ENCODE data around the gene TGFB3.

TGFB3 gene

GRCh38 chr14:75999511-76000190 is 17.9 kb upstream of the TGFB3 start:
- Mint-ChIP-seq H3K9me3 (peaks cover 8% of the 10 kb centered on the region), H3K4me1 (ENCODE audit: low read depth) (no peaks in the 10 kb centered on the region), H3K4me3 (no peak overlapping the region), H3K27ac (no peak overlapping the region), H3K36me3 (ENCODE audit: low read depth) (peaks cover 67% of the 10 kb centered on the region), H3K27me3 (no peaks in the 10 kb centered on the region)
- intact Hi-C loops (cut with micrococcal nuclease) = no loop called here

DNA sequence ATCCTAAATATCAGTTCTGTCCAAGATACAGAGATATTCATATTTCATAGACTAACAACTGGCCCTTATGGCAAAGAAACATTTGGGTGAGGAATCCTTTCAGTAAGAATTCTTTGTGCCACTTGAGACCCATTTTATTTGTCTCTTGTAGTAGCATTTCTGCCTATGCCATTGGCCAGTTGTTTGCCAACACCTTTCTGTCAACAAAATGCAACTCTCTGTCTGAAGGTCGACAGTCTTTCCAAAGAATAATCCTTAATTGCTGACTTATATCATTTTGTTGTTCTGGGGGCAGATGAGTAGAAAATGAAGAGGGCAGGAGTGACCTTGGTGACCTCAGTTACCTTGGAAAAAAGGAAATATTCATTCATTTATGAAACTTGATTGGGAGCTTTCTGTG is 14.7 kb upstream of the TGFB3 start:
- no peaks in the 10 kb centered on the region for H3K27me3 Mint-ChIP-seq
- no peaks in the 10 kb centered on the region for H3K4me1 Mint-ChIP-seq (ENCODE audit: low read depth)
- no peak overlapping the region for H3K27ac Mint-ChIP-seq
- H3K36me3 Mint-ChIP-seq (ENCODE audit: low read depth) = peaks cover 46% of the 10 kb centered on the region
- no peaks in the 10 kb centered on the region for H3K9me3 Mint-ChIP-seq
- no peak overlapping the region for H3K4me3 Mint-ChIP-seq
- intact Hi-C loops (cut with micrococcal nuclease) = no loop called here

DNA sequence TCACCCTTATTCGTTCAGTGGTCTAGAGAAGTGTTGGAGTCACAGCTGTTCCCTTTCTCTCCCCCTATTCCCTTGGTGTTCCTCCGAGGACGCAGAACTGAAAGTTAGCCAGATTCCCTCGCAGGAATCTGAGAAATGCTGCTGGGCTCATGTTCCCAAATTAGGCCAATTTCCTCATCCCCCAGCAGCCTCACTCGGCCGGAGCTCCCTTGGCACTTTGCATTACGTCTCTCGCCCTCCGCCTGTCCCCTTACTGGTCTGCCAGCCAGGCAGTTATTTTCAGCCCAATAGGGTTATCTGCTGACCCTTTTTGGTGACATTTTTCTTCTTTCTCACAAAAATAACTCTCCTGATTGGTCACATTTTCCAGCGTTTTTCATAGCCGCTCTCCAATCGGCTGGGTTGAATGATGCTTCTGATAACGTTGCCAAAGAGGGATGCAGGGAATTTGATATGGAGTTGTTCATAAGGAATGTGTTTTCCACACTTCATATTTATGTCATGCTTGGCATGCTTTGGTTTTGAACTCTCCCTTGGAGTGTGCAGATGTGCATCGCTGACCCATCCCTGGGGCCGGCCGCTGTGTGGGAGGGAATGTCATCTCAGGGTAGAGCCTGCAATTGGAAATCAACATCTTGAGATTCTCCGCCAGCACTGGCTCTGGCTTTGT is 13.7 kb upstream of the TGFB3 start:
- peaks cover 40% of the 10 kb centered on the region for H3K36me3 Mint-ChIP-seq (ENCODE audit: low read depth)
- intact Hi-C loops (cut with micrococcal nuclease) = no loop called here
- no peaks in the 10 kb centered on the region for H3K9me3 Mint-ChIP-seq
- no peaks in the 10 kb centered on the region for H3K4me1 Mint-ChIP-seq (ENCODE audit: low read depth)
- H3K4me3 Mint-ChIP-seq = no peak overlapping the region
- no peak overlapping the region for H3K27ac Mint-ChIP-seq
- no peaks in the 10 kb centered on the region for H3K27me3 Mint-ChIP-seq

DNA sequence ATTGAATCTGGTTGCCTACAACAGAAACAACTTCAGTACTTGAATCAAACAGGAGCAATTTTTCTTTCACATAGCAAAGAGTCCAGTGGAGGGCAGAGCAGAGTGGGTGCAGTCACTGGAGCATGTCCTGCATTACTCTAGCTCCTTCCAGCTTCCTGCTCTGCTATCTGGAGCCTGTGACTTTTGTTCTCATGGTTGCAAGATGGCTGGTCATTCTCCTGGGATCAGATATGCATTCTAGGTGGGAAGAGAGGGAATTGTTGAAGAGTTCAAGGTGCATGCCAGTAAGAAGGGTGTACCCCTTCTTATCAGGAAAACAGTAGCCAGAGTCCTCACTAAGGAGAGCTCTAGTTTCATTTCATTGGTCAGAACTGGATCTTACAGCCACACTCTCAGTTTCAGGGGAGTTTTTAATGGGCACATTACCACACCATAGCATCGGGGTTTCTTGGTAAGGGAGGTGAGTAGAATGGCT is 11.8 kb upstream of the TGFB3 start:
- Mint-ChIP-seq H3K4me3 (no peak overlapping the region), H3K9me3 (no peaks in the 10 kb centered on the region), H3K4me1 (ENCODE audit: low read depth) (no peaks in the 10 kb centered on the region), H3K27ac (no peak overlapping the region), H3K27me3 (no peaks in the 10 kb centered on the region), H3K36me3 (ENCODE audit: low read depth) (peaks cover 36% of the 10 kb centered on the region)
- intact Hi-C loops (cut with micrococcal nuclease) = no loop called here

GRCh38 chr14:75991753-75992152 is 10.0 kb upstream of the TGFB3 start:
- Mint-ChIP-seq H3K27me3 (no peaks in the 10 kb centered on the region), H3K27ac (no peak overlapping the region), H3K4me1 (ENCODE audit: low read depth) (no peaks in the 10 kb centered on the region), H3K9me3 (no peaks in the 10 kb centered on the region), H3K36me3 (ENCODE audit: low read depth) (peaks cover 22% of the 10 kb centered on the region), H3K4me3 (no peak overlapping the region)
- intact Hi-C loops (cut with micrococcal nuclease) = no loop called here

GRCh38 chr14:75990297-75990696 is 8.5 kb upstream of the TGFB3 start:
- H3K27me3 Mint-ChIP-seq = no peaks in the 10 kb centered on the region
- no peaks in the 10 kb centered on the region for H3K9me3 Mint-ChIP-seq
- H3K4me1 Mint-ChIP-seq (ENCODE audit: low read depth) = peaks cover 7% of the 10 kb centered on the region

DNA sequence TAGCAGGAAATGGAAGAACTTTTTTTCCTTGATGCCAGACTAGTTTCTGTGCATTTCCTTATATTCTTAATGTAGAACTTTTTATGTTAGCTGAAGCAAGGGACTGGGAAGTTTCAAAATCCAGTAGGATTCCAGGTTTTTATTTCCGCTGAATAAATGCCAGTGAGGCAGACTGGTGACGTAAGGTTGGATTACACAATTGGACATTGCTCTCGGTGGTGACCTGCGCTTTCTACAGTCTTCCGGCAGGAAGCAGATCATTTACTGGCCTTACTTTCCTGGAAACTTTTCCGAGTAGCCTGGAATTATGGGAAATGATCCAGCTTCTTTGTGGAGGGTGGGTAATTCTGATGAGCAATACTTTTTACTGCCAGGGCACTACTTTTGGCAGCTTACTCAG is 7.3 kb upstream of the TGFB3 start:
- H3K27me3 Mint-ChIP-seq = peaks cover 2% of the 10 kb centered on the region
- no peaks in the 10 kb centered on the region for H3K9me3 Mint-ChIP-seq
- H3K4me1 Mint-ChIP-seq (ENCODE audit: low read depth) = peaks cover 7% of the 10 kb centered on the region
- H3K36me3 Mint-ChIP-seq (ENCODE audit: low read depth) = peaks cover 21% of the 10 kb centered on the region
- no peak overlapping the region for H3K27ac Mint-ChIP-seq
- H3K4me3 Mint-ChIP-seq = no peak overlapping the region
- intact Hi-C loops (cut with micrococcal nuclease) = loop anchor here (10.0 kb wide), 1 partner anchor 166 kb away; the partner anchor contains the start of gene GPATCH2L

More at GRCh38 chr14:75990297-75990696, 8.5 kb upstream of the TGFB3 start:
- no peak overlapping the region for H3K27ac Mint-ChIP-seq
- H3K36me3 Mint-ChIP-seq (ENCODE audit: low read depth) = peaks cover 23% of the 10 kb centered on the region
- no peak overlapping the region for H3K4me3 Mint-ChIP-seq
- intact Hi-C loops (cut with micrococcal nuclease) = no loop called here

- Mint-ChIP-seq H3K27me3 (peaks cover 15% of the 10 kb centered on the region), H3K9me3 (no peaks in the 10 kb centered on the region), H3K4me1 (ENCODE audit: low read depth) (peaks cover 7% of the 10 kb centered on the region), H3K4me3 (no peak overlapping the region), H3K27ac (no peak overlapping the region), H3K36me3 (ENCODE audit: low read depth) (peaks cover 21% of the 10 kb centered on the region)
- intact Hi-C loops (cut with micrococcal nuclease) = loop anchor here (10.0 kb wide), 1 partner anchor 167 kb away; the partner anchor contains the start of gene GPATCH2L
These were observed 5.6 kb upstream of the TGFB3 start for GRCh38 chr14:75987201-75987970.

DNA sequence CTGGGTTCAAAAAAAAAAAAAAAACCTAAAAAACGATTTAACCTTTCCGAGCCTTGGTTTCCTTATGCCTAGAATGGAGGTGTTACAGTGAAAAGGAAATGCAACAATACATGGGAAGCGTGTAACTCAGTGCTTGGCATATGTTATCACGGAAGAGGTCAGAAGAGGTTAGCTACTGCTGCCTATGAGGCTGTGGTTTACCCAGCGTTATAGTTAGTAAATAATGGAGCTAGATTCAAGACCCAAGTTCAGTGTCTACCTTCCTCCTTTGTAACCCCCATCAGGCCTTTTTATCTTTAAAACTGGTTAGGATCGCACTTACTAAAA is 4.6 kb upstream of the TGFB3 start:
- Mint-ChIP-seq H3K4me3 (peak overlapping the region; percentile 88), H3K27me3 (peaks cover 18% of the 10 kb centered on the region), H3K36me3 (ENCODE audit: low read depth) (peaks cover 21% of the 10 kb centered on the region), H3K27ac (peak overlapping the region; percentile 82), H3K4me1 (ENCODE audit: low read depth) (peaks cover 14% of the 10 kb centered on the region), H3K9me3 (no peaks in the 10 kb centered on the region)
- intact Hi-C loops (cut with micrococcal nuclease) = loop anchor here (10.0 kb wide), 1 partner anchor 168 kb away; the partner anchor contains the start of gene GPATCH2L

GRCh38 chr14:75985618-75986438 is 4.0 kb upstream of the TGFB3 start, which contains the start of gene IFT43:
Gene IFT43 (plus strand): TSS chr14:75985763. CDS start chr14:75985787, 24 bp downstream.
- Mint-ChIP-seq H3K9me3 (no peaks in the 10 kb centered on the region), H3K36me3 (ENCODE audit: low read depth) (peaks cover 21% of the 10 kb centered on the region), H3K27me3 (peaks cover 23% of the 10 kb centered on the region), H3K4me3 (peak within 1 kb of the TSS; percentile 88), H3K27ac (peak within 1 kb of the TSS; percentile 82), H3K4me1 (ENCODE audit: low read depth) (peaks cover 20% of the 10 kb centered on the region)
- intact Hi-C loops (cut with micrococcal nuclease) = loop anchor here (10.0 kb wide), 1 partner anchor 169 kb away; the partner anchor contains the start of gene GPATCH2L

- intact Hi-C loops (cut with micrococcal nuclease) = loop anchor here (5.0 to 10.0 kb wide), 2 partner anchors 170 to 407 kb away; partner anchors contain the start of genes FLVCR2 and GPATCH2L
- H3K27ac Mint-ChIP-seq = no peak overlapping the region
- peaks cover 10% of the 10 kb centered on the region for H3K36me3 Mint-ChIP-seq (ENCODE audit: low read depth)
- no peaks in the 10 kb centered on the region for H3K9me3 Mint-ChIP-seq
- peaks cover 27% of the 10 kb centered on the region for H3K4me1 Mint-ChIP-seq (ENCODE audit: low read depth)
- peaks cover 31% of the 10 kb centered on the region for H3K27me3 Mint-ChIP-seq
- no peak overlapping the region for H3K4me3 Mint-ChIP-seq
These were observed 2.9 kb upstream of the TGFB3 start for GRCh38 chr14:75984674-75985073.

DNA sequence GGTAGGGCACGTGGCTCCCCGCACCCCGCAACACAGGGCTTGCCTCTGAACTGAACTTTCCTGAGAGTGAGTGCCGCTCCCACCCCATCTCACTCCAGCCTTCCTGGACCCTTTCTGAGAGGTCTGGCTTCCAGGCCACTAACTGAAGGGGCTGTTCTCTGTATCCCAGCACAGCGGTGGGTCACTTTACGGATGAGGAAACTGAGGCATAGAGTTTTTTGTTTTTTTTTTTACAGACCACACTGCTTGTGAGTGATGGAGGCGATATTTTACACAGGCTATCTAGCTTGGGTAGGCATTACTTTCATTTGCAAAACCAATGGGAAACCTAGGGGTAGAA is 1.2 kb upstream of the TGFB3 start:
- Mint-ChIP-seq H3K27ac (no peak overlapping the region), H3K4me3 (peak overlapping the region; percentile 75), H3K4me1 (ENCODE audit: low read depth) (peaks cover 39% of the 10 kb centered on the region), H3K27me3 (peaks cover 46% of the 10 kb centered on the region), H3K36me3 (ENCODE audit: low read depth) (peaks cover 7% of the 10 kb centered on the region), H3K9me3 (no peaks in the 10 kb centered on the region)
- intact Hi-C loops (cut with micrococcal nuclease) = loop anchor here (2.0 to 10.0 kb wide), 3 partner anchors 172 to 406 kb away; partner anchors contain the start of genes FLVCR2 and GPATCH2L

All from dendritic cell treated with granulocyte-macrophage colony-stimulating factor and Interleukin-4, amounts not matched to agents 40 ng/mL and 50 ng/mL, for 4 days (primary cell).